Measurements from ENCODE around the gene CCDC24. TPM values are rescaled to one million over a fixed set of nuclear protein-coding genes. Genes with fewer than 3 reads are reported as not detected.

CCDC24 gene
- total RNA-seq, 1 donor from 2014 or later = 9.6 TPM

- H3K4me3 ChIP-seq (ENCODE audit: low read depth, low read length) = no peak overlapping the region
- no peak for DNase-seq (ENCODE audit: low read depth)
- no peak for TF ChIP-seq CTCF (IDR thresholded peaks at IDR 0.05; ENCODE audit: insufficient read depth, low read length, poor library complexity, severe bottlenecking)
- H3K36me3 ChIP-seq (ENCODE audit: control insufficient read depth, insufficient read depth, low read length) = no peaks in the 10 kb centered on the region
- no peaks in the 10 kb centered on the region for H3K27me3 ChIP-seq (ENCODE audit: control insufficient read depth, insufficient read depth, low read length)
These were observed 19.9 kb upstream of the CCDC24 start for GRCh38 chr1:43971336-43971980.

GRCh38 chr1:43973981-43974442 is 17.4 kb upstream of the CCDC24 start:
- peaks cover 4% of the 10 kb centered on the region for H3K36me3 ChIP-seq (ENCODE audit: control insufficient read depth, insufficient read depth, low read length)
- H3K4me3 ChIP-seq (ENCODE audit: low read depth, low read length) = peak overlapping the region; percentile 83
- DNase-seq (ENCODE audit: low read depth) = no peak
- TF ChIP-seq CTCF (IDR thresholded peaks at IDR 0.05; ENCODE audit: insufficient read depth, low read length, poor library complexity, severe bottlenecking) = no peak
- no peaks in the 10 kb centered on the region for H3K27me3 ChIP-seq (ENCODE audit: control insufficient read depth, insufficient read depth, low read length)

GRCh38 chr1:43974443-43975248 is 16.8 kb upstream of the CCDC24 start, which contains the start of gene ATP6V0B:
TSS of gene ATP6V0B (plus strand) at chr1:43974960. CDS start at chr1:43975041, 81 bp downstream.
- TF ChIP-seq CTCF (IDR thresholded peaks at IDR 0.05; ENCODE audit: insufficient read depth, low read length, poor library complexity, severe bottlenecking) = no peak
- Histone ChIP-seq H3K36me3 (ENCODE audit: control insufficient read depth, insufficient read depth, low read length) (peaks cover 4% of the 10 kb centered on the region), H3K27me3 (ENCODE audit: control insufficient read depth, insufficient read depth, low read length) (no peaks in the 10 kb centered on the region), H3K4me3 (ENCODE audit: low read depth, low read length) (peak within 1 kb of the TSS; percentile 83)
- DNase-seq (ENCODE audit: low read depth) = peak; percentile 67

- TF ChIP-seq CTCF (IDR thresholded peaks at IDR 0.05; ENCODE audit: insufficient read depth, low read length, poor library complexity, severe bottlenecking) = no peak
- Histone ChIP-seq H3K27me3 (ENCODE audit: control insufficient read depth, insufficient read depth, low read length) (no peaks in the 10 kb centered on the region), H3K4me3 (ENCODE audit: low read depth, low read length) (peak overlapping the region; percentile 83), H3K36me3 (ENCODE audit: control insufficient read depth, insufficient read depth, low read length) (peaks cover 4% of the 10 kb centered on the region)
- DNase-seq (ENCODE audit: low read depth) = no peak
These were observed 16.0 kb upstream of the CCDC24 start for GRCh38 chr1:43975249-43975961.

- Histone ChIP-seq H3K27me3 (ENCODE audit: control insufficient read depth, insufficient read depth, low read length) (no peaks in the 10 kb centered on the region), H3K36me3 (ENCODE audit: control insufficient read depth, insufficient read depth, low read length) (peaks cover 4% of the 10 kb centered on the region), H3K4me3 (ENCODE audit: low read depth, low read length) (peak overlapping the region; percentile 83)
- DNase-seq (ENCODE audit: low read depth) = no peak
- TF ChIP-seq CTCF (IDR thresholded peaks at IDR 0.05; ENCODE audit: insufficient read depth, low read length, poor library complexity, severe bottlenecking) = no peak
These were observed 15.4 kb upstream of the CCDC24 start for GRCh38 chr1:43976045-43976444.
